GM18951 (cell line): ENCODE measurements around the gene MED12L.
"Not testable (repeated sequence)": the region's sequence is repeated elsewhere in the genome, so short reads cannot be mapped to it uniquely, and the experiment has no call there.

ENCODE experiments used
- POLR2A ChIP-seq: IDR thresholded peaks from 4 replicates; pipeline ENCODE4 v1.6.1; 2011; ENCODE audit warnings: mild to moderate bottlenecking; ENCODE audit not compliant: insufficient read length, insufficient read depth; ENCODE audit errors: extremely low read depth
- in situ Hi-C: fragments of 300-500 bp; cut with MboI; formaldehyde crosslinking; loops from one replicate; pipeline ENCODE4 v1.12.0; 2022; ENCODE audit warnings: low sequenced_read_pairs, mixed read lengths, inconsistent platforms; ENCODE audit not compliant: unreplicated experiment

Gene MED12L, protein sequence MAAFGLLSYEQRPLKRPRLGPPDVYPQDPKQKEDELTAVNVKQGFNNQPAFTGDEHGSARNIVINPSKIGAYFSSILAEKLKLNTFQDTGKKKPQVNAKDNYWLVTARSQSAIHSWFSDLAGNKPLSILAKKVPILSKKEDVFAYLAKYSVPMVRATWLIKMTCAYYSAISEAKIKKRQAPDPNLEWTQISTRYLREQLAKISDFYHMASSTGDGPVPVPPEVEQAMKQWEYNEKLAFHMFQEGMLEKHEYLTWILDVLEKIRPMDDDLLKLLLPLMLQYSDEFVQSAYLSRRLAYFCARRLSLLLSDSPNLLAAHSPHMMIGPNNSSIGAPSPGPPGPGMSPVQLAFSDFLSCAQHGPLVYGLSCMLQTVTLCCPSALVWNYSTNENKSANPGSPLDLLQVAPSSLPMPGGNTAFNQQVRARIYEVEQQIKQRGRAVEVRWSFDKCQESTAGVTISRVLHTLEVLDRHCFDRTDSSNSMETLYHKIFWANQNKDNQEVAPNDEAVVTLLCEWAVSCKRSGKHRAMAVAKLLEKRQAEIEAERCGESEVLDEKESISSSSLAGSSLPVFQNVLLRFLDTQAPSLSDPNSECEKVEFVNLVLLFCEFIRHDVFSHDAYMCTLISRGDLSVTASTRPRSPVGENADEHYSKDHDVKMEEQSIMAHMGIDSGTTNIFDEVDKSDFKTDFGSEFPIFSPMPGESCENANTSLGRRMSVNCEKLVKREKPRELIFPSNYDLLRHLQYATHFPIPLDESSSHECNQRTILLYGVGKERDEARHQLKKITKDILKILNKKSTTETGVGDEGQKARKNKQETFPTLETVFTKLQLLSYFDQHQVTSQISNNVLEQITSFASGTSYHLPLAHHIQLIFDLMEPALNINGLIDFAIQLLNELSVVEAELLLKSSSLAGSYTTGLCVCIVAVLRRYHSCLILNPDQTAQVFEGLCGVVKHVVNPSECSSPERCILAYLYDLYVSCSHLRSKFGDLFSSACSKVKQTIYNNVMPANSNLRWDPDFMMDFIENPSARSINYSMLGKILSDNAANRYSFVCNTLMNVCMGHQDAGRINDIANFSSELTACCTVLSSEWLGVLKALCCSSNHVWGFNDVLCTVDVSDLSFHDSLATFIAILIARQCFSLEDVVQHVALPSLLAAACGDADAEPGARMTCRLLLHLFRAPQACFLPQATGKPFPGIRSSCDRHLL (N-terminal part only)

DNA sequence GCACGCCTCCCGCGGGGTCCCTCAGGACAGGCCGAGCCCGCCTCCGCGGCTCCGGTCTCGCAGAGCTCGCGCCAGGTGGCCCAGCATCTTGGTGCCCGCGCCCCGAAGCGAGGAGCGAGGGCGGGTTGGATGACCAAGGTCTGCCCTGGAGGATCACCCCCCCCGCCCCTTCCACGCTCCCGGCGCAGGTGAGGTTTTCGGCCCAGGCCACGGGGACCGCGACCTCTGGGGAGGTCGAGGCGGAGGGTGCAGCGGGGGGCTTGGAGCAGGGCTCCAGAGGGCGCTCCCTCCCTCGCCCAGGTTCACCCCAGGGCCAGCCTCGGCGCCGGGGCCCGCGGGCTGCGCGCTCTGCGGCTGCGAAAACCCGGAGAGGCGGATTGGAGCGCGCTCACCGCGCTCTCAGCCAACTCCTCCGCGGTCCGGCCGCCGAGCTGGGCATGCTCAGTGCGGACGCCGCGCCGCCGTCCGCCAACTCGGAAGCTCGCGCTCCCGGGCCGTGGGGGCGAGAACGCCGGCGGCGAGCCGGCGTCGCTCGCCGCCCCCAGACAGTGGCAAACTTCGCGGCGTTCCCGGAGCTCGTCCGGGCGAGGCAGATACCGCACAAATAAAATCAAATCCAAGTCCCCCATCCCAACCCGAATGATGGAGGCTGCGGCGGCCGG is at the start of gene MED12L:
MED12L (plus strand) TSS at position 438 of the 662 bp plus-strand sequence. CDS start 1,263 bp downstream, outside the sequence.
- no peak for TF ChIP-seq POLR2A
- in situ Hi-C loops: no loop called here

DNA sequence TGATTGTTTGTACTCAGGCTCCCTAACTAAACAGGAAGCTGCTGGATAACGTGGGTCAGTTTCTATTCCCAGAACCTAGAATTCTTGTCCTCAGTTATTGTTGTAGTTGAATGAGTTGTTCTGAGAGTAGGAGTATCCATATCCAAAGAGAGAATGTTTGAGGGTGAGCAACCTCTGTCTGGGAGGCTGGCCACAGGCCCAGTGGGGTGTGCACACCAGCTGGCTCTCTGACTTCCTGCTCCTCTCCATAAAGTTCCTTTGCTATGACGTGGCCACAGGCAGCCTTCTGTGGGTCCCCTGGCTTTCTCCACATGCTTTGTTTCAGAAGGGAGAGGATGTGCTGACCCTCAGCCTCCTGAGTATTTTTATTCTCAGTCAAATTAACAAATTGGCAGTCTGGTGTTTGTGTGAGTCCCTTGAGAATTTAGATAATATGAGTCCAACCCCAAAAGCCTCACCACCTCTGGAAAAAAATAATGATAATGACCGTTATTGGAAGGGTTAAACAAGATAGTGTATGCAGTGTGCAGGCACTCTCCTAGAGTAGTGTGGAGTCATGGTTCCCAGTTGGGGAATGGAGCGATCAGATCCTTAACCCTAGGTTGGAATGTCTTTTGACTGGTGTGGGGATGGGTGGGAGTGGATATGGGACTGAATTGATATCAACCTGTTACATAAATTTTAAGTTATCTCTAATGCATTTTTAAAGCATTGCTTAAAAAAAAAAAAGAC is 47.6 kb upstream of the MED12L start:
- TF ChIP-seq POLR2A: no peak
- in situ Hi-C loops: no loop called here

DNA sequence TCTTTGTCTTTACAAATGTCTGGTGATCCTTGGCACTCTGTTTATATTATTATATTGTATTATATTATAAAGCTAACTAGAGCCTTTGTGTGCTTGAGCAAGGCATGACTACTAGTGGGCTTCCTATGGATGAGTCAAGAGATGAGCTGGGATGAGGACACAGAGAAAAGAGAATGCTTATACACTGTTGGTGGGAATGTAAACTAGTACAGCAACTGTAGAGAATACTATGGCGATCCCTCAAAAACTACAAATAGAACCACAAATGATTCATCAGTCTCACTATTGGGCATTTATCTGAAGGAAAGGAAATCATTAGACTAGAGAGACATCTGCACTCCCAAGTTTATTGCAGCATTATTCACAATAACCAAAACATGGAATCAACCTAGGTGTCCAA is 40.8 kb upstream of the MED12L start:
- no peak for TF ChIP-seq POLR2A

DNA sequence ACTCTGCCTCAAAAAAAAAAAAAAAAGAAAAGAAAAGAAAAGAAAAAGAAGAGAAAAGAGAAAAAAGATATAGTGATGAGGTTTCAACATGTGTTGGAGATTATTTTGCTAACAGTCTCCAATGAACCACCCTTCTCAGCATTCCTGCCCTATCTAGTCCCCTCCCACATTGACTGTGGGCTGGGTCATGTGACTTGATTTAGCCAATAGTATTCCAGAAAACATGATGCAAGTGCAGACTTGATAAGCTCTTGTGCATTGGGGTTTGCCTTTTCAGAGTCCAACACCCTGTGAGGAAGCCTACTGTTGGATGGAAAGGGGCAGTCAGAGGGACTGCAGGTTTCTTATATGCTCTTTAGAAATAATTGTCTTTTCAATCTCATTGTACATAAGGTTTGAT is 37.8 kb upstream of the MED12L start:
- no peak for TF ChIP-seq POLR2A
- in situ Hi-C loops: no loop called here

More for the DNA sequence above, 40.8 kb upstream of the MED12L start:
- in situ Hi-C loops: no loop called here

DNA sequence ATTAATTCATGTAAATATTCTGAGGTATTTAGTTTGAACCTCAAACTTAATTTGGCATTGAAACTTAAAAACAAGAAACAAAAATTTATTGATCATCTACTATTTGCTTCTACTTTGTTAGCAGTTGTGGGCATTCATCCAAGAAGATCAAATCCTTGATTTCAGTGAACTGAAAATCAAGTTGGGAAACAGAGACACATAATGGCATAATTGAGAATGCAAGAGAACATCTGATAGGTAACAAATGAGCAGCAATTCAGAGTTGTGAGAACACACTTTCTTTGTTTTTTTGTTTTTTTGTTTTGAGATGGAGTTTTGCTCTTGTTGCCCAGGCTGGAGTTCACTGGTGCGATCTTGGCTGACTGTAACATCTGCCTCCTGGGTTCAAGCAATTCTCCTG is 33.9 kb upstream of the MED12L start:
- TF ChIP-seq POLR2A: no peak
- in situ Hi-C loops: no loop called here

DNA sequence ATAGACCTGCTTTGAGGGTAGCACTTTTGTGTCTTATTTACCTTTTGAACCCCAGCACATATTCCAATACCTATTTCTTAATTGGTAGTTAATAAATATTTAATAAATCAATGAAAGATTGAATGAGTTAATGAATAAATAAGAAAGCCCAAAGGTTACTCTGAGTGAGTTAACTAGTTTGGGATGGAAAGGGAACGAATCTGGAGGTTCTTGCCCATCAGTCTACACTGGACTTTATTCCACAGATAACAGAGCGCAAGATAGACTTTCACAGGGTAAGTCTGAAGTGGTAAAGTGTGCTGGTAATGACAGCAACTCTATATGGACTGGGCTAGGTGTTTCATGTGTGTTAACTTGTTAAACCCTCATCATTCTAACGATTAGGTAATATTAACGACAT is 33.1 kb upstream of the MED12L start:
- in situ Hi-C loops: no loop called here
- no peak for TF ChIP-seq POLR2A

DNA sequence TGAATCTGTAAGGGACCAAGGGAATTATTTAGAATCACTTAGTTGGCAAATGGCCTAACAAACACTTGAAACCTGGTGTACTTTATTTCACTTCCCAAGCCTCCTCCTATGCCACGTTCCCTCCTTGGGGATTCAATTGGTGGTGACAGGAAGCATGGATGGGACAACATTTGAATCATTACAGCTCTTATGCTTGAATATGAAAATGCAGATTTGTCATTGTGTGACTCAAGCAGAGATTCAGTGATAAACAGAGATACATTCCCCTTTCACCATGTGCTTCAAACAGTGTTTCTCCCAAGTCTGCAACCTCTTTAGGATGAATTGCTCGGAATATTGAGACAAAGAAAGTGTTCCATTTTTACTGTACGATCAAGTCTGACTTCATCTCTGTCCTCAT is 32.7 kb upstream of the MED12L start:
- in situ Hi-C loops: no loop called here
- no peak for TF ChIP-seq POLR2A

DNA sequence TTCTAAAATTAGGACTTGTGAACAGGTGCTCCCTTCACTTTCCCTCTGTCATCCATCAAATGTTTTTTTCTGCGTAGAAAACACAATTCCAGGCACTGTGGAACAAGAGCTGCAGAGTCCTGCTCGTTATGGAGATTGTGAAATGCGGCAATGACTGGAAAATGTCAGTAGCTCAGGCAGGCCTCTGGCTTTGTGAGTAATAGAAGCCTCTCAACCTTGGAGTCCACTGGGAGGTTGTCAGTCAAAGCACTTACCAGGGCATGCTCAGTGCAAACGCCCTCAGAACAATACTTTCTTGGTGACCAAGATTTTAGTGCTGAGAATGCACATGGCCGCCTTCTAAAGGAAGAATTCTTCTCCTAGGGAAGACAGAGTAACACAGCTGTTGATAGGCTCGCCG is 26.7 kb upstream of the MED12L start:
- in situ Hi-C loops: no loop called here
- TF ChIP-seq POLR2A: no peak

DNA sequence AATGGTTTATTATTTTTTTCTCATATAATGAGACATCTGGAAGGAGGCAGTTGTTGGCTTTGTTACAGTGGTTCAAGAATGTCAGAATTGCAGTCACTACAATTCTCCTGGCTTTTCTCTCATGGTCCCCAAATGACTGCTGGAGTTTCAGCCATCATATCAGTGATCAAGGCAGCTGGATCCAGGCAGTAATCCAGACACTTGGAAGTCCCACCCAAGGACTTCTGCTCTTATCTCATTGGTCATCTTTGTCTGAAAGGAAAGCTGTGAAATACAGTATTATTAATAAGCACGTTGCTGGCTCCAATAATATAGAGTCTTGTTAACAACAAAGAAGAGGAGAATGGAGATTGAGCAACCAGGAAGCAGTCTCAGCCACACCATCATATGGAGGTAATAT is 22.9 kb upstream of the MED12L start:
- in situ Hi-C loops: no loop called here

DNA sequence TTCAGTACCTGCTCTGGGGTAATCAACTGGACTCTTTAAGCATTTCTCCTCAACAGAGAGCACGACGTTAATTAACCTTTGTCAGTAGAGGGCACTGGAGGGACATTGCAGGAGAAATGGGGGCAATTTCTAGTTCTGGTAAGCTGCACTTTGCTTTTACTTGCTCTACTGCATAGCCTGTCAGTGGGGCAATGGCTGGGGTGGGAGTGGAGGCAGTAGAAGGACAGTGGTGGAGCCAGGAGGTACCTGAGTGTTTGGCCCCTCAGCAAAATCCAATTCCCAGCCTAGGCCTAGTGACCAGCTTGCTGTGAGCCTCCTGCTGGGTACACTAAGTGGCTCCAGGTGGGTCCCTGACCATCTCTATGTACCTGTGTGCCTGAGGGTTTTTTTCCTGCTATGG is 18.3 kb upstream of the MED12L start:
- no peak for TF ChIP-seq POLR2A

More for the DNA sequence above, 22.9 kb upstream of the MED12L start:
- no peak for TF ChIP-seq POLR2A

DNA sequence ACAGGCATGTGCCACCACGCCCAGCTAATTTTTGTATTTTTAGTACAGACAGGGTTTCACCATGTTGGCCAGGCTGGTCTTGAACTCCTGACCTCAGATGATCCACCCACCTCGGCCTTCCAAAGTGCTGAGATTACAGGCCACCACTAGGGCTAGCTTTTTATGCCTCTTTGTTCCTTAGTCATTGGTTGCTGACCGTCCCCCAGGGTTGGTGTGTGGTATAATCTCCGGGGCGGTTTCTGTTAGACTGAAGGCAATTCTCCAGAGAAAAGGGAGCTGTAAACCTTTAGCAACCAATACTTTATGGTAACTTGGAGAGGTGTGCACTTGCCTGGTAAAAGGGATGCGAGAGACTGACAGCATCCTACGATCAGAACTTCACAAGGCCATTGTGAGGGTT is 12.6 kb upstream of the MED12L start:
- in situ Hi-C loops: not testable (repeated sequence)

More for the DNA sequence above, 18.3 kb upstream of the MED12L start:
- in situ Hi-C loops: no loop called here

DNA sequence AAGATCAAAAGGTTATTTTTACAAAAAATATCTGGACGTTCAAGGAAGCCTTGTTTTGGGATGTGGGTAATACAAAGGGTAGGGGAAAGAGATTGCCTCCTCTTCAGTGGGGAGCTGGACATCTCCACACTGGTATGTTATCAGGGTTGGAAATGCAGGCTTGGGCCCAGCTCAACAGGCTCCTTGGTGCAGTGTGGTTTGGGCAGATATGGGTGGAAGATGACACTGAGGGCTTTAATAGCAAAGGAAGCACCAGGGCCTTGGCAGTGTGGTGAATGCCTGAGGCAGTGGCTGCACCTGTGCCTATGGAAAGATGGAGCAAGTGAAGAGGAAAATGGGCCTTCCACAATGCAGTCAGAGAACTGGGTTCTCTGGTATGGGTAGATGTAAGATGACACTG is 11.2 kb upstream of the MED12L start:
- TF ChIP-seq POLR2A: no peak
- in situ Hi-C loops: no loop called here
